BJ (cell line): Measurements from ENCODE around the gene DUOXA1. TPM values are rescaled to one million over a fixed set of nuclear protein-coding genes. Genes with fewer than 3 reads are reported as not detected.
"Not testable (repeated sequence)": the region's sequence is repeated elsewhere in the genome, so short reads cannot be mapped to it uniquely, and the experiment has no call there.

Experiments used
- CTCF ChIA-PET: fragments of 350-600 bp; formaldehyde crosslinking; extraction: SDS; loops from one replicate; lab custom pipeline; 2021; ENCODE audit warnings: antibody characterized with exemption, inconsistent platforms; lab: Yijun Ruan, JAX
- POLR2A ChIA-PET: fragments of 300-600 bp; sonication (Branson Sonifier 250); formaldehyde crosslinking; extraction: SDS; loops from one replicate; lab custom pipeline; 2021; ENCODE audit warnings: antibody characterized with exemption; lab: Charles Lee
- DNase-seq: peaks from one replicate; pipeline ENCODE4 v3.0.0-alpha.2; 2011; ENCODE audit warnings: low read depth
- H3K27me3 ChIP-seq: 2 replicates; pipeline ENCODE4 v1.6.0; 2011; ENCODE audit warnings: low read length; ENCODE audit not compliant: control insufficient read depth, insufficient read depth
- H3K36me3 ChIP-seq: 2 replicates; pipeline ENCODE4 v1.5.1; 2011; ENCODE audit warnings: low read length; ENCODE audit not compliant: control insufficient read depth, insufficient read depth
- H3K4me3 ChIP-seq: 2 replicates; pipeline ENCODE4 v1.5.1; 2011; ENCODE audit warnings: low read depth, mild to moderate bottlenecking, control low read depth, low read length
- polyA plus RNA-seq: library from polyadenylated mRNA; depleted of rRNA; stranded (reverse); fragments of >200 nt; gene quantifications from 2 replicates; pipeline ENCODE4 v1.2.3, GENCODE V29; 2011; rRNA removed

The DUOXA1 gene
- polyA plus RNA-seq, 1 experiment: not detected

GRCh38 chr15:45079628-45080246 lies 49.9 kb downstream of the DUOXA1 start:
- CTCF ChIA-PET: interaction anchor here (2.4 kb wide), 1 partner anchor 39 kb away, joined by 8 read pairs; no protein-coding TSS in a partner anchor
- POLR2A ChIA-PET, DNase-seq: not testable (repeated sequence)

GRCh38 chr15:45079201-45079600 lies 50.5 kb downstream of the DUOXA1 start:
- POLR2A ChIA-PET, H3K27me3 ChIP-seq, DNase-seq, H3K4me3 ChIP-seq, H3K36me3 ChIP-seq: not testable (repeated sequence)
- CTCF ChIA-PET: interaction anchor here (2.4 kb wide), 1 partner anchor 39 kb away, joined by 8 read pairs; no protein-coding TSS in a partner anchor

More at GRCh38 chr15:45079628-45080246, 49.9 kb downstream of the DUOXA1 start:
- H3K27me3 ChIP-seq, H3K4me3 ChIP-seq, H3K36me3 ChIP-seq: not testable (repeated sequence)

GRCh38 chr15:45077391-45077790 lies 52.3 kb downstream of the DUOXA1 start:
- CTCF ChIA-PET: interaction anchor here (2.4 kb wide), 1 partner anchor 41 kb away, joined by 8 read pairs; no protein-coding TSS in a partner anchor
- not testable (repeated sequence) for H3K27me3 ChIP-seq, DNase-seq

DNA sequence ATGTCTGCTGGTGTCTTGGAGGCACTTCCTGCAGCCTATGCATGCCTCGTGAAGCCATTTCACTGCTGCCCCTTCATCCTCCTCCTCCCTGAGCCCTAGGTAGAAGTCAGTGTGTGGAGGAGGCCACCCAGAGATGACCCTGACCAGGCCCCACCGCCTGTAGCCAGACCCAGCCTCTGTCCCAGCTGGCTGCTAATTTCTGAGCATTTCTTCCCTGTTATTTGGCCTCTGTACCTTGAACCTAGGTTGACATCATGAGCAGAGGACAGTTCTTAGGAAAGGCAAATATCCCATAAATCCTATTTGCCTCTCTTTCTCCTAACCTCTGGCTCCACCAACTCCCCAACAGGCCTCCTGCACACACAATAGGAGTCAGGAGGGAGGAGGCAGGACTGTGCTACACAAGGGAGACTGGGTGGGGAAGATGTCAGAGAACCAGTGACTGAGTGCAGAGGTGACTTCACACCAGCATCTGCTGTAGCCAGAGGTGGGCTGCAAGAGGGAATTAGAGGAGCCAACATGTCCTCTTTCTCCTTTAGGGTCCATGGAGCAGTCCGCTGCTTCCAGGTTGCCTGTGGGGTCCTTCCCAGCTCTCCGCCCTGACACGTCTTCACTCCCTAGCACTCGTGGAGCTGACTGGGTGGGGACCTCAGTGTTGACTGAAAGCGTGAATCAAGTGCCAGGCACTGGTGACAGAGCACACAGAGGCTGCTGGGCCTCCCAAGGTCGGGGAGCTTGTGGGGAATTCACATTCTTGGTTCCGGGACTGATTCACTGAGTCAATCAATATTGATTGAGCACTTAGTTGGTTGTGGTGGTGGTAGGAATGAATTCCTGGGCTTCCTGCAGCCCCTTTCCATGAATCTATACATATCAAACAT lies 54.0 kb downstream of the DUOXA1 start:
- DNase-seq, POLR2A ChIA-PET: not testable (repeated sequence)

More at GRCh38 chr15:45077391-45077790, 52.3 kb downstream of the DUOXA1 start:
- H3K4me3 ChIP-seq, POLR2A ChIA-PET, H3K36me3 ChIP-seq: not testable (repeated sequence)

DNA sequence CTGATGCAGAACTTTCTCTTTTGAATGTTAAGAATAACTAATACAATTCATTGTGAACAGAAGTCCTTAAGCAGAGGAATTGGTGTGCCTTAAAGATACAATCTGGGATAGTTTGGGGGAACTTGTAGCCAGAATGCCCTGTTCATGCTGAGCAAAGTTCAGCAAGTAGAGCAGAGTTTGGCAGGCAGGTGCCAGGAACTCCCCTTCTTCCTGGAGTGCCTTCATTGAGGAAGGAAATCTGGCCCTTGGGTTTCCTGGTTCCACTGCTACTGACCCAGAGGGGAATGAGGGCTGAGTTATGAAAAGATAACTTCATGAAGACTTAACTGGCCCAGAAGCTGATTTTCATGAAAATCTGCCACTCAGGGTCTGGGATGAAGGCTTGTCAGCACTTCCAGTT lies 56.1 kb downstream of the DUOXA1 start:
- DNase-seq, H3K36me3 ChIP-seq, H3K4me3 ChIP-seq, CTCF ChIA-PET, POLR2A ChIA-PET, H3K27me3 ChIP-seq: not testable (repeated sequence)

More for the DNA sequence above, 54.0 kb downstream of the DUOXA1 start:
- H3K36me3 ChIP-seq, CTCF ChIA-PET, H3K4me3 ChIP-seq, H3K27me3 ChIP-seq: not testable (repeated sequence)

DNA sequence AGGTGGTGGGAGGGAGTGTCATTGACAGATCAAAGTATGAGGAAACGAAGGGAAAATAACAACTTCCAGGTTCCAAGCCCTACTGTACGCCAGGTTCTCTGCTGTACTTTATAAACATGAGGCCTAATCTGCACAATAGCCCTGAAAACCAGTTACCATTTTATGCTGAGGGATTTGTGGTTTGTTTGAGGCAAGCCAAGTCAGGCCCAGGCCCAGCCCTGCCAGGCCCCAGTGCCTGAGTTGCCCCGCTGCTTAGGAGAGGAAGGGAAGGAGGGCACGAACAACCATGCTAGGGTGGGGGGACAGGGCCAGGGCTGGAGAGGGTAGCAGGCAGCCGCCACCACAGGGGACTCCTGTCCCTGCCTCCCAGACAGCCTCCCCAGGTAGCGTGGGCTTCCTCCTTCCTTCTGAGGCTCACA lies 59.7 kb downstream of the DUOXA1 start:
- DNase-seq, POLR2A ChIA-PET, H3K36me3 ChIP-seq, H3K27me3 ChIP-seq, H3K4me3 ChIP-seq: not testable (repeated sequence)
- CTCF ChIA-PET: interaction anchor here (1.2 kb wide), 1 partner anchor 48 kb away, joined by 3 read pairs; no protein-coding TSS in a partner anchor

Other genes with a start within 250 kb of the DUOXA1 start
- not detected in 2 replicates for gene TERB2, start 173.2 kb downstream of the DUOXA1 start, polyA plus RNA-seq
- 20.7 and 30.4 TPM in 2 replicates for gene SORD, start 106.7 kb downstream of the DUOXA1 start, polyA plus RNA-seq
- gene DUOX2, start 15.7 kb downstream of the DUOXA1 start, polyA plus RNA-seq: not detected in 2 replicates
- not detected in 2 replicates for gene DUOXA2, start 15.6 kb downstream of the DUOXA1 start, polyA plus RNA-seq
- 0.09 TPM in 1 of 2 replicates, not detected in the other for gene DUOX1, start 115 bp upstream of the DUOXA1 start, polyA plus RNA-seq
- 3.9 and 5.2 TPM in 2 replicates for gene SHF, start 58.1 kb upstream of the DUOXA1 start, polyA plus RNA-seq
- gene SLC28A2, start 122.4 kb upstream of the DUOXA1 start, polyA plus RNA-seq: not detected in 2 replicates
- 0.10 and 0.17 TPM in 2 replicates for gene GATM, start 248.7 kb upstream of the DUOXA1 start, polyA plus RNA-seq